HG02870 (cell line): Measurements from ENCODE around the gene C5.
"Not testable (repeated sequence)": the region's sequence is repeated elsewhere in the genome, so short reads cannot be mapped to it uniquely, and the experiment has no call there.

Source experiments
- ATAC-seq: cut with Tn5 transposase; IDR thresholded peaks from one replicate; pipeline ENCODE4 v1.9.1; 2021; ENCODE audit warnings: mild to moderate bottlenecking, moderate library complexity; ENCODE audit not compliant: unreplicated experiment

Gene C5

DNA sequence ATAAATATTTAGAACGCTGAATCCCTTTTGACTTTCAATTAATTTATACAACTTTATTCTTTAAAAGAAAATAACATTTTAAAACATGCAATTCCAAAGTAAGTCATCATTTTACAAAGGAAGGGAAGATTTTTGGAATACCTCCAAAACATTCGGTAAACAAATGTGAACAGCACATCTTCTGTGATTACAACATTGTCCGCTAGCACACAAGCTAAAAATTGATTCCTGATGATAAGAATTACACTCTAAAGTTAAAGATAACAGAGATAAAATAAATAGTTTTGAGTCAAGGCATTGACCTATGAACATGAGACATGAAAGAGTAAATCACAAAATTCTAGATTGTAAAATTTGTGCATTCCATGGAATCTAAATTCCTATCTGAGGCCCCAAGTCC is 67.2 kb downstream of the C5 start:
- no peak for ATAC-seq

DNA sequence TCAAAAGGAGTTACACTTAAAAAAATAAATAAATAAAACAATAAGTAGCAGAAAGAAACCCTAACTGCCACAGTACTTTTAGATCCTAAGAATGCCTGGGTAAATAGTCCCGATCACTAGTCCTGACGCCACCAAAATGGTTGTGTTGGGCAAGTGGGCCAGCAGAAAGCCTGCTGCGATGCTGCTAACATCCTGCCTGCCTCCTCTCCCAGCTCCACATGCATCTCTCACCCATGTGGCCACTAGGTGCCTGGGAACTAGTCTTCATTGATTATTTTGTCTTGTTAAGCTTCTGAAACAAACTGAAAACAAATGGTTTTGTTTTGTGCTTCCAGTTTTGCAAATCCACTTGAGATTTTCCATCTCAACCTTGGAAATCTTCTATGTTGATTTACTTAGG is 69.1 kb downstream of the C5 start:
- ATAC-seq: no peak

DNA sequence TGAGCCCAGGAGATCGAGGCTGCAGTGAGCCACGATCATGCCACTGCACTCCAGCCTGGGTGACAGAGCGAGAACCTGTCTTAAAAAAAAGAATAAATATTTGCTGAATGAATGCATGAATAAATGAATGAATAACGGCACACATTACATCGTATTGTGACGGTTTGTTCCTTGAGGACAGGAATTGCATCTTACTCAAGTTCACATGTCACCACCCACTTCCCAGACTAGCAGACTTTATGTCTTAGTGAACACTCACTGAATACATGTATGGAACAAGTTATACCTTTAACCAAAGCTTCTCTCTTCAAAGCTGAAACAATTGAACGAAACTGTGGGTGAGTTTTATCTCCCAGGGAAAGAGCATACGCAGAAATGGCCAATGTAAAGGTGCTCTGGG is 70.3 kb downstream of the C5 start:
- no peak for ATAC-seq

DNA sequence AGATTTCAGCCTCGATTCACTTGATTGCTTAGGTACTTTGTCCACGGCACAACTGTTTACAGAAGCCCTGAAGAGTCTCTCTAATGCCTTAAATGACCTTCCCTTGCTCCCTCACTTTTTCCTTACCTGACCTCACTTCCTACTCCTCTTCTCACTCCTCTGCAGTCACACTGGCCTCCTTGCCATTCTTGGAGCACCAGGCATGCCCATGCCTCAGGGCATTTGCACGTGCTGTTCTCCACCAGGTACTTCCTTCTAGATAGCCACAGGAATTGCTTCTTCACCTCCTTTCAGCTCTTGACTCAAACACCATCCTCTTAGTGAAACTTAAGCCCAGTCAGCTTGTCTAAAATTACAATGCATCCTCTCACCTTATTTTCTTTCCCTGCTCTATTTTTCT is 71.1 kb downstream of the C5 start:
- ATAC-seq: no peak

DNA sequence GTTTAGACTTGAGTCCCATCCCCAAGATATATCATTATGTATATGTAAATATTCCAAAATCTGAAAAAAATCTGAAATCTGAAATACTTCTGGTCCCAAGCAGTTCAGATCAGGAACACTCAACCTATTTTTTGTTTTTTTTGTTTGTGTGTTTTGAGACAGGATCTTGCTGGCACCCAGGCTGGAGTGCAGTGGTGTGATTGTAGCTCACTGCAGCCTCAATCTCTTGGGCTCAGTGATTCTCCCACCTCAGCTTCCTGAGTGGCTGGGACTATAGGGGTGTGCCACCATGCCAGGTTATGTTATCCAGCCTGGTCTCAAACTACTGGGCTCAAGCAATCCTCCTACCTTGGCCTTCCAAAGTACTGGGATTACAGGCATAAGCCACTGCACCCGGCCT is 72.8 kb downstream of the C5 start:
- ATAC-seq: no peak

DNA sequence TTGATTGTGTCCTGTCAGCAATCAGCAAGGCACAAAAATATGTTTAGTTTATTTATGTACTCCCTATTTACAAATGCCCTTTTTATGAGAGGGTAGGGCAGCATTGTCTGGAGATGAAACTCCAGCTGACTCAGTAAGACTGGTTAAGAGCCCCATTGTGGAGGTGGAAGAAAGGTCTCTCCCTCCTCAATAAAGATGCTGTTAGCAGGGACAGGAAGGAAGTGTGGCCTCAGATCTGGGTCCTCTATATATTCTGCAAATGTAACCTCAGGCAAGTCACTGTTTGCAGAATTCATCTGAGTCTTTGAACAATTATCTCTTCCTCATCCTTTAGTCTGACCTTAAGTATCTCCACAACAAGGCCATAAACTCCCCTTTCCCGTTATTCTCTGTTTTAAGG is 75.2 kb downstream of the C5 start:
- no peak for ATAC-seq

DNA sequence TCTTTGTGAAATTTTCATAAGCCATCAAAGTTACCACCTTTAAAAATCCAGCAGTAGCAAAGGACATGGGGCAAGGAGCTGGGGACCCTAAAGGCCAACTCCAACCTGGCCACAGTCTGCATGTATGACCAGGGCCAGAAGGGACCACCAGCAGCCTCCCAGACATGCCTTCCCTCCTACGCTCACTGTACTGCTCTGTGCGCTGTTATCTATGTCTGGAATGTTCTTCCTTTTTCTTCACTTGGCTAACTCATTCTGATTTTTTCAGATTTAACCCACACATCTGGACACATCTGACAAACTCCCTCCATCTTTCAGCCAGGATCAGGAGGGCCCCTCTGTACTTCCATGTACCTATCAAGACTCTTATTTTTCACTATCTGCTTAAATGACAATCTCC is 75.9 kb downstream of the C5 start:
- ATAC-seq: no peak

DNA sequence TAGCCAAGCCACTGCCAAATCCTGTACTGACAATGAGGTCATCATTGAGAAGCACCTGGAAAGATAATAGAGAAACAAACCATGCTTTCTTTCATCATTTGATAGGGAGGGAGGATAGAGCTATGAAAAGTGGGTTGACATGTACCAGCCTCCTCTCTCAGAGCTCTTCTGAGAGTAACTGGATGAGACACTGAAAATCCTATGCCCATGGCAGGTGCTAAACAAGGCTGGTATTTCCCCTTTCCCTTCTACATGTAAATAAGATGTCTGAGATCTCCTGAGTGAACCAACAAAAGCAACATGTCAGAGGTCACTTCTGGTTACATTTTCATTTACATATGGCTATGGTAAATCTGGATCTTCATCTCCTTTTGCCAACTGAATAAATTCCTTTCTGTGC is 78.1 kb downstream of the C5 start:
- no peak for ATAC-seq

DNA sequence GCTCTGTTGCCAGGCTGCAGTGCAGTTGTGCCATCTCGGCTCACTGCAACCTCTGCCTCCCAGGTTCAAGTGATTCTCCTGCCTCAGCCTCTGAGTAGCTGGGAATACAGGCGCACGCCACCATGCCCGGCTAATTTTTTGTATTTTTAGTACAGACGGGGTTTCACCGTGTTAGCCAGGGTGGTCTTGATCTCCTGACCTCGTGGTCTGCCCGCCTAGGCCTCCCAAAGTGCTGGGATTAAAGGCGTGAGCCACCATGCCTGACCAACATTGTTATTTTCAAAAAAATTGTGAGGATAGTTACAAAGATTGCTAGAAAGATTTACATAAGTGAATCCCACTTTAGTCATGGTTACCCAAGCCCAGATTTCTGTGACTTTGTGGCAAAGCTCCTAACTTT is 78.6 kb downstream of the C5 start:
- not testable (repeated sequence) for ATAC-seq

DNA sequence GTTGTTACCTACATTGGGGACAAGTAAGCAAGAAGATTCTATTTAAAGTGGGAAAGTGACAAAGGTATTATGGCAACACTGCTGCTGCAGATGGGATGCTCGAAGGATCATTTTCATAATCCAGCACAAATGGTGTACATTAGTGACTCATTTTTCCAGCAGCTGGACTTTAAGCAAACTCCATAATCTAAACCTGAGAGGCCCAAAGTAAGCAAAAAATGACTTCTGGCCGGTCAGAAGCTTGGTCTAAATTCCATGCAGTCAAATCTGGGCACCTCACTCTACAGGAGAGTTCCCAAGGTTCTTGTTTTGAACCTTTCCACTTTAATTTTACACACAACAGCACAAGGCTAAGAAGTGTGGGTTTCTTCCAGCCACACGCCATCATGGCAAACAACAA is 79.8 kb downstream of the C5 start:
- ATAC-seq: no peak

DNA sequence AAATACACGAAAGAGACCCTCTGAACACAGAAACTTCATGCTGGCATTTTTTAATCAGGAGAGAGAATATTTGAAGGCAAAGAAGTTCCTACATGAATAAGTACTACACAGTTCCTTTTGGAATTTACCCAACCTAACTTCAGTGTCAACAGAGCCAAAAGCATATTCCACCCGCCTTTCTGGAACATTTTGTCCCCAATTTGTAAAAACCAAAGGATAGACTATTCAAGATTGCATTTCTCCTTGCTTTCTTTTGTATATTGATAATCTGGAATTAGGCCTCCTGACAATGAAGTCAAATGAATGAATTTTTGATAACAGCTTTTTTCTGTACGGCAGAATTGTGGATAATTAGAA is 84.1 kb downstream of the C5 start:
- no peak for ATAC-seq

DNA sequence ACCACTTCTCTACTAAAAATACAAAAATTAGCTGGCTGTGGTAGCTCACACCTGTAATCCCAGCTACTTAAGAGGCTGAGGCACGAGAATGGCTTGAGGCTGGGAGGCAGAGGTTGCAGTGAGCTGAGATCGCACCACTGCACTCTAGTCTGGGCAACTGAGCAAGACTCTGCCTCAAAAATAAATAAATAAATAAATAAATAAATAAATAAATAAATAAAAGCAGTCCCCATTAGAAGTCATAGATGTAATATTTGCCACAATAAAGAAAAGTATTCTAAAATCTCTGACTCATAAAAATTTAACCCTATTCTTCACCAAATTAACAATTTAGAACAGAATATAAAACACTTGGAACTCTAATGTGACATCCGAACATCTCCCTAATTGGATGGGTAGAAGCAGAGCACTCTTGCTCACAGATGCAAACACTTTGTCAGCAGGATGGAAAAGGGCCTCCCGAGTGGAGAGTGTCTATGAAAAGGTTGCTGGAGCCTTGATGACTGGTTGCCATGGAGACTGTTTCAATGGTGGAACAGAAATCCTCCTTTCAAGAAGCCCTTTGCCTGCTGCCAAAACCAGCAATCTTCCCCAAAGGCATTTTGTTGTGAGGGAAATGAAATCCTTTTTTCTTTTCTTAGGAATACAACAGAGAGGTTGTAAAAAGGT is 84.6 kb downstream of the C5 start:
- no peak for ATAC-seq

DNA sequence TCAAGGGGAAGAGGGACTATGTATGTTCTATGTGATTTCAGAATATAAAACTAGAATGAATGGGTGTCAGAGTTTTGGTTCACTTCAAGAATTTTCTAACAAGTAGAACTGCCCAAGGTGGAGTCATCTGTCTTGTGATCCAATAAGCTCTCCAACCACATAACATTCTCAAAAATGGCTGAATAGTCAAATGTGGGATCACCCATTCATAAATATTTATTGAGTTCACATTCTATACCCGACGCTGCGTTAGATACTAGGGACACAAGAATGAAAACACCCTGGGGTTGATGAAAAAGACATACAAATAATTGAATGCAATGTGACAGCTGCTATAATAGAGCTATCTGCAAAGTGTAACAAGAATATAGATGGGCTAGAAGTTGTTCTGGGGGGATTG is 88.1 kb downstream of the C5 start:
- ATAC-seq: no peak

DNA sequence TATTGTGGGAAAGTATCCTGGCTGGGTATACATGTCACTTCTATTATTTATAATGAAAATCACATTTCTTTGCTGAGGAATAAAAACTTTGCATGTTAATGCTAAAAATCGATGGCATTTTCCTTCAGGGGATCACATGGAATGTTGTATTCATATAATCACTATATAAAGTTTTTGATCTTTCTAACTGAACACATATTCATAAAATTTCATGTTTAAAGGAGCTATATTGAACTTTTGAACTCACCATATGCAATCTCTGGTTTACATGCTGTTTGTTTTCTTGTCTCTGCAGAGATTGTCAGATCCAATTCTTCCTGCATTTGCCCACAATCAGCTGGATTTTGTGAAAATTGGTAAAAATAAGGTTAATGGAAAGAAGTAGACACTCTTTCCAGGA is 90.1 kb downstream of the C5 start:
- no peak for ATAC-seq

DNA sequence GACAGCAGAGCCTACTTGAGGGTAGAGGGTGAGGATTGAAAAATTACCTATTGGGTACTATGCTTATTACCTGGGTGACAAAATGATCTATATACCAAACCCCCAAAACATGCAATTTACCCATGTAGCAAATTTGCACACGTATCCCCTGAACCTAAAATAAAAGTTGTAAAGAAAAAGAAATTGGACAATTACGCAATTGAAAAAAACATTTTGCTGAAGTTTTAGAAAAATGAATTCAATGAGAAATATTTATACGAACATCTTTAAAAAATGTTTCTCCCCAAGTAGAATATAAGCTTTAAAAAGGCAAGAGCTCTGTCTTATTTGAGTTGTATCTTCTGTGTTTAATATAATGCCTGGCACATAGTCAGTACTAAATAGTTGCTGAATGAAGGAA is 93.2 kb downstream of the C5 start:
- ATAC-seq: no peak

DNA sequence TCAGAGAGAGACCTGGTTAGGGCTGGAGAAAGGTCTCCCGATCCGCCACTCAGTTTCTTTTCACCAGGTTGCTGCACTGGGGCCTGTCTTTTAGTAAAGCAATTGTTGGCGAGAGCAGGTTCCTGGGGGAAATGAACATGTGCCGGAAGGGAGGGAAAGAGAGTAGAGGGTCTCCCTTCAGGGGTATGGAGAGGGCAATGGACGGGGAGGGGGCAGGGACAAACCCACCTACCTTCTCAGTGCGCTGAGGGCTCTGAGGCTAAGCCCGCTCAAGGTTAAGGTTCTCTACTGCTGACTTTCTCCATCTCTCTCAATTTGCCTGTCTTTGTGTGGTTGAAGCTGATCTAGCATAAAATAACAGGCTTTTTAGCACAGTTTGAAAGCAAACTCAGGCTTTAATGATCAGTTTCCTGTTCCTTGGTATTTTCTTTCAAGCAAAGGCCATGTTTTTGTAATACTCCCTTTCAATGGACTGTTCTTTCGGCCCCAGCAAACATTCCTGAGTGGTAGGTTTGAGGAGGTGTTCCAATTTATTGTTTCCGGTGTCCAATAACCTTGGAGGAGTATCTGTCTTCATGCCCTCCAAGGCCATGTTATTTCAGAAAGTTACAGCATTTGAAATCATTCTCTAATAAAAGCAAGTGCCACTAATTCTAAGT is 98.0 kb downstream of the C5 start:
- no peak for ATAC-seq

DNA sequence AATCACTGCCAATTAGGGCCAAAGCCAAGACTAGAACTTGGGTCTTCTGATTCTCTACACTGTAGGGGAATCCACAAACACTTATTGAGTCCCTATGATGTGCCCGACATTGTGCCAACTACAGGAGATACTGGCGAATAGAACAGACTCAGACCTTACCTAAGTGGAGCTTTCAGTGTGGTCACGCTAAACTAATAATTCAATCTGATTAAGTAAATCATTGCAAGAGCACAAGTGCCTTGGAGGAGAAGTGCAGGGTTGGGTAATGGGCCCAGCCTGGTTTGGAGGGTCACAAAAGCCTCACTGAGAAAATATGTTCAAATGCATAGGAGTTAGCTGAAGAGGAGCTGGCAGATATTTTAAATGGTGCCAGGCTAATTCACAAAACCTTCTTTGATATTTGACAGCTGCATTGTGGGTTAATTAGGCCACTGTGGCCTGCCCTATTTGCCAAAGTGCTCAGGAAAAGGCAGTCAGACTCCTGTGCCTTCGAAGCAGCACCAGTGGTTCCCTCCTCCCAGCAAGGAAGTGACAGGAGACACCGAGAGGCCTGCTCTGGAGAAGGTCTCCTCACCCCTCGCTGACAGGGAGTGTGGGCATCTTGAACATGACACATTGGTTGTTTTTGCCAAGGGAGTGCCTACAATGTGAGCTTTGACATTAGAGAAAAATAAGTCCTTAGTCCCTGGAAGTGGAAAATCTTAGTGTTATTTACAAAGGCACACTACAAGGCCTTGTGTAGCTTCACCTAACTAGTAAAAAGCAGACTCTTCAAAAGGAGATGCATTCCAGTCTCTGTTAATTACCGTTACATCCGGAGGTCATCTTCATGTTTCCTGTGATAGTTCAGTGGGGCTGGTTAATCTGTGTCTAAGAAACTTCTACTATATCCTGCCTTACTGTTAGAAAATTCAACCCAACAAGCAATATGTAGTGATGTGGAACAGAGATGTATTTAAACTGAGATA is 99.4 kb downstream of the C5 start:
- no peak for ATAC-seq

DNA sequence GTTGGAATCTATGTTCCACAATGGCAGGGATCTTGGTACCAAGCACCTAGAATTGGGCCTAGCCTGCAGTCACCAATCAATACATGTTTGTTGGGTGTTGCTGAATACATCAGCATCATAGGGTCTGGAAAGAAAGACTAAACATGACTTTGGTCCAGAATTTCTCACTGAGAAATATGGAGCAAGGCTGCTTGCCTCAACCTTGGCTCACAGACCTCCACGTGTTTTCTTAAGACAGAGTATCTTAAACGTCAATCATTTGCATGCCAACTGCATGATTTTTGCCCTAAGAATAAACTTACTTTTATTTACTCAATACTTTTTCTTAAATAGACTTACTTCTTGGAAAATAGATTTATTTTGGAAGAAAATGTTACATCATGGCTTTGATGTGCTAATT is 100.8 kb downstream of the C5 start:
- ATAC-seq: no peak

DNA sequence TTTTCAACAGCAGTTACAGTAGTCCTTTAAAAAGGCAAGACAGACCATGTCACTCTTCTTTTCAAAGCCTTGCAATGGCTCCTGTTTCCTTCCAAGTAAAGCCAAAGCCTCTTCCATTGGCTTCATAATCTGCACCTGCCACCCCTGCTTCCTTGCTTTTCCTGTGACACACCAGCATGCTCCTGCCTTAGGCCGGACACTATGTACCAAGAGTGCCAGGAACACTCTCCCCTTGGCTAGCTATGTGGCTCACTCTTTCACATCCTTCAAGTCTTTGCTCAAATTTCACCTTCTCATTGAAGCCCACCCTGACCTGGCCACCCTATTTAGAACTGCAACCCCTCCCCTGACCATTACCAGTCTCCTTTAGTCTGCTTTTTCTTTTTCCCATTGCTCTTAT is 101.3 kb downstream of the C5 start:
- ATAC-seq: no peak

DNA sequence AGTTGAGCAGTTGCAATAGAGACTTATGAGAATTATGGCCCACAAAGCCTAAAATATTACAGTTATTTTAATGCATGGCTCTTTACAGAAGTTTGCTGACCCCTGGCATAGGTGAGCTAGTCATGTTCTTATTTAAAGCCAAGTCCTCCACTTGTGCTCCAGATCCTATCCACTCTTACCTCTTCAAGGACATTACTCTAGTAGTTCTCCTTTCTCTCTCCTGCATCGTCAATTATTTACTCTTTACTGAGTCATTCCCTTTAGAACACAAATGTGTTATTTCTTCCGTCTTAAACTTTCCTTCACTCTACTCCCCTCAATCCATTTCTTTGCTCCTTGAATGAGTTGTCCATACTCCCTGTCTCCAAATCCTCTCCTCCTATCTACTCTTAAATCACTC is 102.9 kb downstream of the C5 start:
- no peak for ATAC-seq

DNA sequence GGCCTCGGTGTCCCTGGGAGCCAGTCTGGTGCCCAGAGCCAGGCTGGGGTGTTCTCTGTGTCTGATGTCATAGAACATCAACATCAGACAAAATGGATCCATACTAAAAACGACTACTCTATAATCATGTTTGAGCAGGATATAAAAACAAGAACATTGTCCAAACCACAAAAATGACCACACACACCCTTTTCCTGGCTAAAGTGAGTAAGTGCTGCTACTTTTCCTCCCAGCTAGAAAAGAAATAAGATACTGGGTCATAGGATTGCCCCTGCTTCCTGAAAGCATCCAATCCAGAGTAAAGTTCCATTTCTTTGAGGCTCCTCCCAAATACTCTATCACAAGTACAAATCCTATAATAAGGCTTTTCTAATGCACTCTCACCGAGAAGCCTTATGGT is 103.8 kb downstream of the C5 start:
- ATAC-seq: no peak

DNA sequence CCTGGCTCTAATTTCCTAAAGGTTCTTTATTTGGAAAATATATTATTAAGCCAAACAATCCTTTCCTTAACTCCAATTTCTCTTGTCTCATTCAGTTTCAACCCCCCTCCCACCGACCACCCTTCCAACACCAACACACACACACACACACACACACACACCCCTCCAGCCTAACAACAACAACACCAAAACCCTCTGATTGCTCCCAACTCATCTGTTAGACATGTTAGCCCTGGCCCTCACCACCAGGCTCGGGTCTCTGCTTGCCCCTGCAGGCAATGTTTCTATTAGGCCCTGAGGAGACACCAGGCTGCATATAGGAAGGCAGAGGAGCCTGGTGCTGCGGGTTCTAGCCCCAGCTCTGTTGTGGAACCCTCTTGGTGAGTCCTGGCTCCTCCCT is 105.1 kb downstream of the C5 start:
- ATAC-seq: no peak
